GM10248 (cell line): ENCODE measurements around the gene GPR15.

Experiments used
- CTCF ChIA-PET: fragments of 300-600 bp; sonication (Branson Sonifier 250); formaldehyde crosslinking; extraction: SDS; loops from one replicate; lab custom pipeline; 2021; ENCODE audit warnings: antibody characterized with exemption; lab: Yijun Ruan, JAX
- POLR2A ChIA-PET: fragments of 350-650 bp; sonication (Branson Sonifier 250); formaldehyde crosslinking; extraction: SDS; loops from one replicate; lab custom pipeline; 2020; ENCODE audit warnings: antibody characterized with exemption; lab: Yijun Ruan, JAX
- DNase-seq: peaks from one replicate; pipeline ENCODE4 v3.0.0; 2012; ENCODE audit errors: extremely low spot score
- CTCF ChIP-seq: IDR thresholded peaks from 2 replicates; pipeline ENCODE4 v1.5.1; 2012; ENCODE audit warnings: mild to moderate bottlenecking, low read depth; ENCODE audit errors: extremely low read depth, missing control alignments, control extremely low read depth

GPR15 gene

GRCh38 chr3:98574132-98574531 is 42.4 kb downstream of the GPR15 start:
- no peak for DNase-seq
- TF ChIP-seq CTCF = no peak
- ChIA-PET POLR2A (interaction anchor here (0.5 kb wide), 1 partner anchor 617 kb away, joined by 4 read pairs; no protein-coding TSS in a partner anchor), CTCF (interaction anchor here (0.6 to 2.6 kb wide), 20 partner anchors 10 to 536 kb away, joined by 3 to 28 read pairs (median 5); partner anchors contain the start of gene CPOX)

GRCh38 chr3:98577178-98577895 is 45.6 kb downstream of the GPR15 start:
- ChIA-PET POLR2A (no interaction called here), CTCF (interaction anchor here (1.3 to 1.6 kb wide), 3 partner anchors 10 to 233 kb away, joined by 3 to 4 read pairs (median 3); no protein-coding TSS in a partner anchor)
- DNase-seq = no peak
- no peak for TF ChIP-seq CTCF

GRCh38 chr3:98580401-98581386 is 48.9 kb downstream of the GPR15 start:
- ChIA-PET POLR2A (interaction anchor here (1.4 kb wide), 1 partner anchor 12 kb away, joined by 3 read pairs; the partner anchor contains the start of gene CPOX), CTCF (interaction anchor here (0.8 to 1.6 kb wide), 7 partner anchors 8 to 237 kb away, joined by 3 to 11 read pairs (median 3); partner anchors contain the start of gene CPOX)
- DNase-seq = no peak
- no peak for TF ChIP-seq CTCF

- CTCF ChIA-PET = interaction anchor here (0.9 to 1.6 kb wide), 6 partner anchors 9 to 236 kb away, joined by 3 to 11 read pairs (median 4); partner anchors contain the start of gene CPOX
- POLR2A ChIA-PET = interaction anchor here (1.4 kb wide), 1 partner anchor 12 kb away, joined by 3 read pairs; the partner anchor contains the start of gene CPOX
- DNase-seq = no peak
- no peak for TF ChIP-seq CTCF
These were observed 49.7 kb downstream of the GPR15 start for GRCh38 chr3:98581474-98581873.

GRCh38 chr3:98582042-98582441 is 50.3 kb downstream of the GPR15 start:
- no peak for DNase-seq
- TF ChIP-seq CTCF = no peak
- CTCF ChIA-PET = interaction anchor here (1.0 to 1.6 kb wide), 5 partner anchors 9 to 236 kb away, joined by 3 to 11 read pairs (median 5); partner anchors contain the start of gene CPOX
- POLR2A ChIA-PET = no interaction called here
